H9 (cell line): ENCODE data around the gene CELSR2. TPM values are rescaled to one million over a fixed set of nuclear protein-coding genes. Genes with fewer than 3 reads are reported as not detected.

Source experiments
- DNase-seq: peaks from one replicate; pipeline ENCODE4 v3.0.0-alpha.2; 2017
- H2AFZ ChIP-seq: one replicate; pipeline ENCODE4 v1.6.1; 2013; ENCODE audit warnings: mild to moderate bottlenecking, low read length, control low read depth, moderate library complexity
- H2AK5ac ChIP-seq: 2 replicates; pipeline ENCODE4 v1.6.1; 2013; ENCODE audit warnings: low read length, control low read depth, mixed read lengths; ENCODE audit not compliant: insufficient read length
- H2BK120ac ChIP-seq: one replicate; pipeline ENCODE4 v1.6.1; 2013; ENCODE audit warnings: low read depth, mild to moderate bottlenecking, low read length, control low read depth, inconsistent platforms; ENCODE audit not compliant: poor library complexity, severe bottlenecking
- H2BK12ac ChIP-seq: 2 replicates; pipeline ENCODE4 v1.6.1; 2013; ENCODE audit warnings: low read length, control low read depth, mixed read lengths, low read depth; ENCODE audit not compliant: insufficient read length
- H2BK15ac ChIP-seq: 2 replicates; pipeline ENCODE4 v1.6.1; 2013; ENCODE audit warnings: low read depth, low read length, control low read depth
- H2BK20ac ChIP-seq: one replicate; pipeline ENCODE4 v1.6.1; 2013; ENCODE audit warnings: low read depth, mild to moderate bottlenecking, low read length, control low read depth, inconsistent platforms; ENCODE audit not compliant: poor library complexity, severe bottlenecking
- H2BK5ac ChIP-seq: 2 replicates; pipeline ENCODE4 v1.6.1; 2013; ENCODE audit warnings: low read length, control low read depth, mixed read lengths; ENCODE audit not compliant: insufficient read length
- H3K14ac ChIP-seq: 2 replicates; pipeline ENCODE4 v1.6.1; 2013; ENCODE audit warnings: low read length, control low read depth; ENCODE audit not compliant: insufficient read depth
- H3K18ac ChIP-seq: 2 replicates; pipeline ENCODE4 v1.6.1; 2013; ENCODE audit warnings: low read depth, mild to moderate bottlenecking, mixed read lengths, low read length, control low read depth; ENCODE audit not compliant: insufficient read length
- H3K23ac ChIP-seq: 2 replicates; pipeline ENCODE4 v1.6.1; 2013; ENCODE audit warnings: low read length, control low read depth, mixed read lengths, low read depth; ENCODE audit not compliant: insufficient read length
- H3K23me2 ChIP-seq: 2 replicates; pipeline ENCODE4 v1.6.1; 2013; ENCODE audit warnings: low read depth, mild to moderate bottlenecking, mixed read lengths, low read length, control low read depth; ENCODE audit not compliant: insufficient read length, poor library complexity, severe bottlenecking
- H3K27ac ChIP-seq: 2 replicates; pipeline ENCODE4 v1.5.1; 2013; ENCODE audit warnings: low read length, control low read depth, mixed read lengths, low read depth; ENCODE audit not compliant: insufficient read length
- H3K27me3 ChIP-seq: 2 replicates; pipeline ENCODE4 v1.6.1; 2013; ENCODE audit warnings: low read length, control low read depth, inconsistent platforms; ENCODE audit not compliant: insufficient read depth
- H3K4ac ChIP-seq: 2 replicates; pipeline ENCODE4 v1.6.1; 2013; ENCODE audit warnings: low read depth, mild to moderate bottlenecking, control low read depth, inconsistent platforms, low read length, moderate library complexity
- H3K4me1 ChIP-seq: 2 replicates; pipeline ENCODE4 v1.6.1; 2013; ENCODE audit warnings: low read length, control low read depth, inconsistent platforms; ENCODE audit not compliant: insufficient read depth
- H3K4me2 ChIP-seq: 2 replicates; pipeline ENCODE4 v1.6.1; 2013; ENCODE audit warnings: low read length, control low read depth, mixed read lengths; ENCODE audit not compliant: insufficient read length, insufficient read depth
- H3K56ac ChIP-seq: 2 replicates; pipeline ENCODE4 v1.6.1; 2013; ENCODE audit warnings: low read depth, mild to moderate bottlenecking, mixed read lengths, low read length, control low read depth; ENCODE audit not compliant: insufficient read length
- H3K79me1 ChIP-seq: 2 replicates; pipeline ENCODE4 v1.6.1; 2013; ENCODE audit warnings: low read depth, mild to moderate bottlenecking, moderate library complexity, low read length, control low read depth, inconsistent platforms; ENCODE audit not compliant: insufficient read depth, poor library complexity, severe bottlenecking
- H3K79me2 ChIP-seq: 2 replicates; pipeline ENCODE4 v1.6.1; 2013; ENCODE audit warnings: low read length, control low read depth, inconsistent platforms; ENCODE audit not compliant: insufficient read depth
- H3K9ac ChIP-seq: 2 replicates; pipeline ENCODE4 v1.6.1; 2013; ENCODE audit warnings: low read length, control low read depth, mixed read lengths; ENCODE audit not compliant: insufficient read length; ENCODE audit errors: extremely low read depth
- H3K9me3 ChIP-seq: one replicate; pipeline ENCODE4 v1.6.1; 2013; ENCODE audit warnings: low read depth, low read length, inconsistent platforms; ENCODE audit not compliant: control insufficient read depth
- H3T11ph ChIP-seq: one replicate; pipeline ENCODE4 v1.6.1; 2013; ENCODE audit warnings: mild to moderate bottlenecking, low read length, control low read depth, inconsistent platforms
- H4K20me1 ChIP-seq: one replicate; pipeline ENCODE4 v1.6.1; 2013; ENCODE audit not compliant: control insufficient read depth, insufficient read length, insufficient read depth
- H4K5ac ChIP-seq: 2 replicates; pipeline ENCODE4 v1.6.1; 2013; ENCODE audit warnings: low read depth, mild to moderate bottlenecking, mixed read lengths, low read length, control low read depth; ENCODE audit not compliant: insufficient read length
- H4K8ac ChIP-seq: replicated peaks from 2 replicates; pipeline ENCODE4 v1.6.1; 2013; ENCODE audit warnings: low read length, control low read depth, mixed read lengths, low read depth; ENCODE audit not compliant: insufficient read length
- H4K91ac ChIP-seq: 2 replicates; pipeline ENCODE4 v1.6.1; 2013; ENCODE audit warnings: low read depth, mild to moderate bottlenecking, moderate library complexity, mixed read lengths, low read length, control low read depth; ENCODE audit not compliant: insufficient read length
- H3K27ac Mint-ChIP-seq, 3 experiments: 2 replicates in 2 of 3; 3 replicates in 1 of 3; pipeline ENCODE4 v1.8.0; 2020 to 2021; ENCODE audit warnings: mixed read lengths in 3 of 3, mild to moderate bottlenecking in 1 of 3, moderate library complexity in 1 of 3
- H3K27me3 Mint-ChIP-seq: 2 replicates; pipeline ENCODE4 v1.8.0; 2021; ENCODE audit warnings: low read depth, mild to moderate bottlenecking, moderate library complexity, mixed read lengths
- H3K36me3 Mint-ChIP-seq, 3 experiments: 2 replicates in 2 of 3; 3 replicates in 1 of 3; pipeline ENCODE4 v1.8.0; 2020 to 2021; ENCODE audit warnings: low read depth in 3 of 3, mixed read lengths in 3 of 3; ENCODE audit not compliant: insufficient read depth in 1 of 3
- H3K4me1 Mint-ChIP-seq, 2 experiments: 2 replicates each; pipeline ENCODE4 v1.8.0; 2020; ENCODE audit warnings: mixed read lengths in 2 of 2
- H3K4me3 Mint-ChIP-seq, 2 experiments: 2 replicates in 1 of 2; 3 replicates in 1 of 2; pipeline ENCODE4 v1.8.0; 2020 to 2021; ENCODE audit warnings: mild to moderate bottlenecking in 2 of 2, mixed read lengths in 2 of 2, moderate library complexity in 1 of 2
- H3K9me3 Mint-ChIP-seq, 2 experiments: 2 replicates in 1 of 2; 3 replicates in 1 of 2; pipeline ENCODE4 v1.8.0; 2020; ENCODE audit warnings: mild to moderate bottlenecking in 2 of 2, mixed read lengths in 2 of 2, moderate library complexity in 1 of 2
- CTCF ChIP-seq: fragments of 200-600 bp; sonication (generic); conservative IDR thresholded peaks from 3 replicates; pipeline ENCODE4 v1.8.0; 2021; ENCODE audit warnings: antibody characterized with exemption, mild to moderate bottlenecking
- WGBS: extraction: QIAGEN DNeasy Blood & Tissue Kit; methylation state at CpG from one replicate; pipeline ENCODE4 v1.1.7; 2013; ENCODE audit warnings: missing lambda C conversion rate, low lambda C conversion rate, mixed read lengths; ENCODE audit not compliant: insufficient read length; ENCODE audit errors: extremely low coverage; 5-methylcytosine and 5-hydroxymethylcytosine counted together
- total RNA-seq: library from RNA; stranded (reverse); gene quantifications from 2 replicates; pipeline ENCODE4 v1.2.1, GENCODE V29; 2021

CELSR2 gene
- total RNA-seq, 1 experiment from 2014 or later: 29.2 TPM

GRCh38 chr1:109306832-109307273 lies 57.5 kb downstream of the CELSR2 start, which contains the start of gene MYBPHL:
MYBPHL (minus strand) TSS chr1:109307011; CDS start chr1:109306991, 20 bp downstream.
- peaks cover 0 to 3% (median 0%) of the 10 kb centered on the region in 3 experiments; a peak in 1 of 7 replicates for H3K36me3 Mint-ChIP-seq
- no peak within 1 kb of the TSS for H2BK15ac ChIP-seq
- no peak within 1 kb of the TSS for H2AFZ ChIP-seq
- H3K4ac ChIP-seq: no peak within 1 kb of the TSS
- no peaks in the 10 kb centered on the region for H3K9me3 ChIP-seq
- H3K27ac ChIP-seq: no peak within 1 kb of the TSS
- peak within 1 kb of the TSS; percentile 31 to 83 (median 46); a peak in 2 of 7 replicates for H3K27ac Mint-ChIP-seq
- H3K9me3 Mint-ChIP-seq: no peaks in the 10 kb centered on the region
- H3K4me3 Mint-ChIP-seq: no peak within 1 kb of the TSS
- H3K4me1 ChIP-seq: no peaks in the 10 kb centered on the region; the same call in 1 of the 2 replicates
- no peak within 1 kb of the TSS for H3T11ph ChIP-seq
- no peak within 1 kb of the TSS for H2BK120ac ChIP-seq
- H3K18ac ChIP-seq: no peak within 1 kb of the TSS
- no peak for TF ChIP-seq CTCF
- no peak within 1 kb of the TSS for H4K5ac ChIP-seq
- no peak within 1 kb of the TSS for H2BK5ac ChIP-seq
- no peaks in the 10 kb centered on the region for H4K20me1 ChIP-seq
- no peak within 1 kb of the TSS for H3K4me2 ChIP-seq
- no peaks in the 10 kb centered on the region for H3K79me1 ChIP-seq
- H3K4me1 Mint-ChIP-seq: peaks cover 20% of the 10 kb centered on the region in 2 experiments
- whole genome bisulfite sequencing: no CpG with 5 or more reads among the region's 7 CpGs
- no peak within 1 kb of the TSS for H3K23ac ChIP-seq
- H3K27me3 Mint-ChIP-seq: no peaks in the 10 kb centered on the region
- no peak for DNase-seq
- no peak within 1 kb of the TSS for H2BK12ac ChIP-seq
- H3K14ac ChIP-seq: no peak within 1 kb of the TSS; the same call in 1 of the 2 replicates
- no peak within 1 kb of the TSS for H4K8ac ChIP-seq
- H2BK20ac ChIP-seq: no peak within 1 kb of the TSS
- H3K9ac ChIP-seq: no peak within 1 kb of the TSS
- no peaks in the 10 kb centered on the region for H3K79me2 ChIP-seq
- no peaks in the 10 kb centered on the region for H3K23me2 ChIP-seq
- no peak within 1 kb of the TSS for H3K56ac ChIP-seq
- H2AK5ac ChIP-seq: no peak within 1 kb of the TSS
- no peak within 1 kb of the TSS for H4K91ac ChIP-seq
- H3K27me3 ChIP-seq: no peaks in the 10 kb centered on the region
